Head of caudate nucleus (tissue), 42 donors: ENCODE measurements around the gene CTNNBIP1.
A peak's percentile ranks its signal among the peaks of the same experiment; 100 is the strongest.

Experiments used
- DNase-seq, 42 donors: peaks; one replicate each; pipeline versions ENCODE4 v3.0.0 to v3.0.0-alpha.2; 2020 to 2021; ENCODE audit warnings: mixed read lengths in 7 of 42
- intact Hi-C: fragments of 100-400 bp; cut with DNase I; formaldehyde crosslinking; loops from one replicate; pipeline ENCODE4 v1.15.0; 2022

The CTNNBIP1 gene

DNA sequence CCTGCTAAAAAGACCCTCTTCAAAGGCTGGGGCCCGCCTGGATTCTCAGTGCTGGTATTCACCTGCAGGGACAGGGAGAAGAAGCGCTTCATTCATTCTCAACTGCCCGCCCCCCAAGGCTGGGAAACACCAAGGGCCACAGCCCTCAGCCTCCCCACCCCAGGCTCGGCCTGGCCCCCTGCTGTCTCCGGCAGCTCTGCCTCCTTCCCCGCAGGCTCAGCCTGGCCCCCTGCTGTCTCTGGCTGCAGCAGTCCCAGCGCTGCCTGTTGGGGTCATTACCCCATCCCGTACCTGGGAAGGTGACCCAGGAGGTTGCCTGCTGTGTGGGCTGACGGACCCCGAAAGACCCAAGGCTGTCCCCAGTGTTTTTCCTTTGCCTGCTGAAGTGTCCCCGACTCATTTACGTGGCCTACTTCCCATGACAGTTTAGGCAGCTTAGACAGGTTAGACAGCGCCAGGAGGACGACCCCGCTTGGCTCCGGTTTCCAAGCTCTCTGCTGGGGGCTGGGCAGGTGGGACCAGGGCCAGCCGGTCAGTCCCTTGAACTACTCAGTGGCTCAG is 63.4 kb downstream of the CTNNBIP1 start:
- no peak for DNase-seq
- intact Hi-C loops: no loop called here

DNA sequence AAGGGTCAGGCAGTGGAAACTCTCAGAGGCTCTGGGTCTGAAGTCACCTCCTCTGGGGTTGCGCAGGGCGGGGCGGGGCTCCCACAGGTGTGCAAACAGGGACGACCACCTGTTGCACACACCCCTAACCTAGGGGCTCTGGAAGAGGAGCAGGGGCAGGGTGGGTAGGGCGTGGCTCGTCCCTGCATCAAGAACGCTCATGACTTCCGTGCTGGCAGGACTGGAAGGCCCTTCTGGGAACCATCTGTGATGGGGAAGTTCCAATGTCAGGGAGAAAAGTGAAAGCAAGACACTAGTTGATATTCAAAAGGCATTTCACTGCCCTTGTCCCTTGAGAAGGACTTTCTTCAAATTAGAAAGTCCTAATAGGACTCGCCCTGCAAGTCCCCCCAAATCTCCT is 64.2 kb downstream of the CTNNBIP1 start:
- no peak for DNase-seq
- intact Hi-C loops: no loop called here

- intact Hi-C loops: no loop called here
Observed at GRCh38 chr1:9844756-9845155, 65.3 kb downstream of the CTNNBIP1 start.

DNA sequence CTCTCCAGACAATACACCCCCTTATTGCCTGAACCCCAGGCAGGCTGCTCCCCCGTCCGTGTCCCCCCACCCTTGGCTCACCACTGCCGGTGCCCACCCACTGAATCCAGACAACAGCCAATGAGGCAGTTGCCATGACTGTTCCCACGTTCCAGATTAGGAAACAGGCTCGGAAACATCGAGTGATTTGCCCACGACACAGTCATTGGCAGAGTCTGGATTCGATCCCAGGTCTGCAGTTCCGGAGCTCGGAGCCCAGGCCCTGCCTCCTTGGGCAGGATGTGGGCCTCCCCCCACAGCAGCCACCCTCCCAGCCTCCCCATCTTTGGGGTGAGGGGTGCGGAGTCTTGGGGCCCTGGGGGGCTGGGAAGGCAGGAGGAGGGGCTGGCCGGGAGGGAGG is 66.0 kb downstream of the CTNNBIP1 start:
- DNase-seq: peak in 37 of 42 donors; percentile 37 to 92 (median 65)
- intact Hi-C loops: no loop called here

More at GRCh38 chr1:9844756-9845155, 65.3 kb downstream of the CTNNBIP1 start:
- no peak for DNase-seq

- intact Hi-C loops: no loop called here
- DNase-seq: peak in 1 of 42 donors; percentile 33
Observed at GRCh38 chr1:9843576-9843945, 66.5 kb downstream of the CTNNBIP1 start.

DNA sequence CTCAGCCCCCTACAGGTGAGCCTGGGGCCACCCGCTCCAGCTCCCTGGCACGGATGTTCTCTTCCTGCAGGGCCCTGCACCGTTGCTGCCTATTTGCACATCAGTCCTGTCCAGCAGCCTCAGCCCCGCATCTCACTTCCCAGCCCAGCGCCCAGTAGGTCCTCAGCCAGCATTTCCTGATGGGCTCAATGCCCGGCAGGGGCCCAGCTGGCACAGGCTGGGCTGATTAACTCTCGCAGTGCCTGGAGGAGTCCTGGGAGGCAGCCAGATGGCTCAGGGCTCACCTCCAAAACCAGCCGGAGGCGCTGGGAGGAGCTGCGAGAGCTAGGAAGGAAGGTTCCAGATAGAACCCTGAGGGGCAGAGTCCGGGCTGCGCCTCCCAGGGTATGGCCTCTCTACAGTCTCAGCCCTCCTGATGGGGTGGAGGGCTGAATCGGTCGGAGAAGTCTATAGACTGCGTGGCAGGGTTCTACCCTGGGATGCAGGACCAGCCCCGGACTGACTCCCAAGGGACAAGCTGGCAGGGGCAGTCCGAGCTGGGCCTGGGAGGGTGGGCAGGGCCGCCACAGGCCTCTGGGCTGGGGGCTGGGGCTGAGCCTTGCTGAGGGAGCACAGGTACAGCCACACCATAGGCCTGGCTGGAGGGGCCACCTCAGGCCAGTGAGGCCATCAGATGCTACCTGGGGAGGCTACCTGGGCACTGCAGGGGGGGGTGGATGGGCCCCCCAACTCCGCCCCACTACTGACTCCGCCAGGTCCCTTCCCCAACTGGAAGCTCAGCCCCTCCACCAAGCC is 67.1 kb downstream of the CTNNBIP1 start:
- intact Hi-C loops: no loop called here
- DNase-seq: peak in 5 of 42 donors; percentile 31 to 50 (median 38)

DNA sequence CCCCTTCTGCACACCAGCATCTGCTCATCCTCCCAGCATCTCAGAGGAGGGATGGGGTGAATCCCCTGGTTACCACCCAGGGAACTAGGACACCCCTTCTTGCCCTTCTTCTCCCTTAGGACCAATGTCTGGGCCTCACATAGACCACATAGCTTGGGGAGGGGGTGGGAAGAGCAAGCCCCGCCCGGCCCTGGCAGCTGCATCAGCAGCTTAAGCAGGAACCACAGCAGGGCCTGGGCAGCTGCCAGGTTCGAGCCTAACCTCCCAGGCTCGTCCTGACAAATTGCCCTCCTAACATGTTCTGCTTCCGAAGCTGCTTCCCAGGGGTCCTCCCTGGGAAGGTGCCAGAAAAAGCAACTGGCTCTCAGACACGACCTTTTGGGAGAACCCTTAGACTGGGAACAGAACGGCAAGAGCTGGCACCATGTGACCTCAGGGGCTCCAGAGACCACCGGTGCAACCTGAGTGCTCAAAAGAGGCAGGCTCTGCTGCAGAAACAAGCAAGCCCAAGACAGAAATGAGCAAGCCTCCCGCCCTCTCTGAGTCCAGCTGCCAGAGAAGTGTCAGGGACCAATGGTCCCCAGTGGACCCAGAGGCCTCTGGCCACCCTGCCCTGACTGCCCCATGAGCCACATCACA is 67.9 kb downstream of the CTNNBIP1 start:
- intact Hi-C loops: no loop called here
- peak in 1 of 42 donors; percentile 27 for DNase-seq

GRCh38 chr1:9841460-9841859 is 68.6 kb downstream of the CTNNBIP1 start:
- intact Hi-C loops: no loop called here
- peak in 1 of 42 donors; percentile 20 for DNase-seq

- DNase-seq: peak in 3 of 42 donors; percentile 7 to 23 (median 20)
Observed at GRCh38 chr1:9840176-9840575, 69.9 kb downstream of the CTNNBIP1 start.

GRCh38 chr1:9838946-9839345 is 71.1 kb downstream of the CTNNBIP1 start:
- peak in 20 of 42 donors; percentile 17 to 71 (median 52) for DNase-seq
- intact Hi-C loops: no loop called here

More at GRCh38 chr1:9840176-9840575, 69.9 kb downstream of the CTNNBIP1 start:
- intact Hi-C loops: no loop called here

DNA sequence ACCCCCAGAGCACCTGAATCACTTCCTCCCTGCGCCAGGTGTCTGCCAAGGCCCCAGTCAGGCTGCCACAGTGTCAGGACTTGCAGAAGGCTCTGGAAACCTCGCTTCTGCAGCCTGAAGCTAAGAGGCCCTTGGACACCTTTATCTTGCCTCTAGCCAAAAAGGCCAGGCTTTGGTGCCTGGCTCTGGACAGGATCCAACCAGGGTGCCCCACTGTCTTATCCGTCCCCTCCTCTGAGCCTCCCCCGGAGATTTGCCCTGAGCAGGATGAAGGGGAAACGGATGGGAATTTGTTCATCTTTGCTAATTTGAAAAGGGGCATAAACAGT is 73.5 kb downstream of the CTNNBIP1 start:
- DNase-seq: peak in 3 of 42 donors; percentile 9 to 30 (median 26)
- intact Hi-C loops: no loop called here

DNA sequence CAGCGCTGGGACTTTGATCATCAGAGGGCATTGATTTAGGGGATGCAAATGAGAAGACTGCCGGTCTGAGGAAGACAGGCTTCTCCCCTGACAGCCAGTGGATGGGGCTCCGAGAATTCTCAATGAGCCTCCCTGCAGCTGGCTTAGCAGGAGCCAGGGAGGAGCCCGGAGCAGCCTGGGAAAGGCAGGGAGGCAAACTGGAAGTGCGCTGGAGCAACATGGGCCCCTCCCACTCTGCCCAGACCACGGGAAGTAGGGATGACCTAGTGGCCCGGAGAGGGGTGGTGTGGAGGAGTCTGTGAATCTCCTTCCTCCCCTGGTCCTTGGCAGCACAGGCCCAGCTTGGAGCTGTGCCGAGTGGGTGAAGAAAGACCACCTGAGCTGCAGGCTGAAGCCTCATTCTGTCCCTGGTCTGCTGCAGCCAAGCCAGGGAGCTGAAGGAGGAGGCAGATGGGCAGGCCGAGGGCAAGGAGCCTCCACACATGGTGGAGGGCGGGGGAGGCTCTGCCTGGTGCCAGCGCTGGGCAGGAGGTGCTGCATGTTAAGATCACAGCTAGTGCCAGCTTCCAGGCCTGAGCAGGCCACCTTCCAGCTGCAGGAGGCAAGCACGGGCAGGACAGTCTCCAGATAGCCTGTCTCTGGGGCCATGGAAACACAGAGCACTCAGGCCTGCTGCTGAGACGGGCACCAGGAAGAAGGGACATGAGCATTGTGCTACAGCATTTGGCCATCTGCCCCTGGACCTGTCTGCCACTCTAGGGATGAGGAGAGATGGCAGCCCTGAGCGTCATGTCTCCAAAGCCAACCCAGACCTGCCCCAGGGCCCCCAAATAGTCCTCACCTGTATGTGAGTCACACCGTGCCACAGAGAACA is 74.1 kb downstream of the CTNNBIP1 start:
- intact Hi-C loops: no loop called here
- DNase-seq: peak in 18 of 42 donors; percentile 9 to 63 (median 47)

DNA sequence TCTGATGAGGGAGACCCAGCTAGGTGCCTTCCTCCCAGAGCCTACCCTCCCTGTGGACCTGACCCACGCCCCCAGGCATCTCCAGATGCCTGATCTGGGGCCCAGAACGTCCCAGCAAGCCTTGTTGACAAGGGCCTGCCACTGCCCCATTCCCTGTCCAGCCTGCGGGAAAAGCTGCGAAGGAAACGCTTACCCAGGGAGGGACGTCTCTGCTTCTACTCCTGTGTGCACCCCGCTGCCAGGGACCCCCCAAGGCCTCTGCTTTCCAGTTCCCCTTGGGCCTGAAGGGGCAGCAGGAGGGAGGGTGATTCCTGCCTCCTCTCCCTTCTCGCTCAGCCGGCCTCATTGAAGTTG is 74.7 kb downstream of the CTNNBIP1 start:
- peak in 3 of 42 donors; percentile 15 to 39 (median 23) for DNase-seq
- intact Hi-C loops: no loop called here

GRCh38 chr1:9833632-9834031 is 76.4 kb downstream of the CTNNBIP1 start:
- intact Hi-C loops: no loop called here
- peak in 1 of 42 donors; percentile 1 for DNase-seq

DNA sequence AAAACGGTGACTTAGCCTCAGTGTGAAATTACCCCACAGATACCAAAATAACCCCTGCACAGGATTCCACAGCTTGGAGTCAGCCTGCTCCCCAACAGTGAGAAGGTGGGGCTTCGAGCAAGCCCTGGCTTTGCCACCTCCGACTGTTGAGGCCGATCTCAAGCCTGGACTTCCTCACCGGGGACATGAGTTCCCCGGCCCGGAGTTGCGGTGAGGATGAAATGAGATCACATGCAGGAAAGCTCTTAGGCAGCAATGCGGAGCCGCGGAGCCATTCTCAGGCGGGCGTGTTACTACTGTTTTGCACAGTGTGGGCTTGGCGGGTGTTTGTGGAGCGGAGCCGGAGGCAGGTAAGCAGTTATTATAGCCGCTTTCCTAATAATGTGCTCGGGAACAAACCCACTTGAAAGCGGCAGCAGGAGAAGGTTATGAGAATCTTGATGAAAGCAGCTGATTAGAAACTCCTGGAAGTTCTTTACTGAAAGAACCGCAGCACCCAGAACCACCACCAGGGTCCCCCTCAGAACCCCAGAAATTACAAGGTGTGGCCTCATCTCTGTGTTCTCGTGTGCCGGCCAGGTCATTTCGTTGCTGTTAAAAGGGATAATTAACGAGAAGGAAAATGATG is 82.4 kb downstream of the CTNNBIP1 start:
- intact Hi-C loops: no loop called here
- peak in 13 of 42 donors; percentile 12 to 69 (median 43) for DNase-seq

GRCh38 chr1:9826616-9827015 is 83.5 kb downstream of the CTNNBIP1 start:
- intact Hi-C loops: no loop called here
- DNase-seq: peak in 1 of 42 donors; percentile 10

DNA sequence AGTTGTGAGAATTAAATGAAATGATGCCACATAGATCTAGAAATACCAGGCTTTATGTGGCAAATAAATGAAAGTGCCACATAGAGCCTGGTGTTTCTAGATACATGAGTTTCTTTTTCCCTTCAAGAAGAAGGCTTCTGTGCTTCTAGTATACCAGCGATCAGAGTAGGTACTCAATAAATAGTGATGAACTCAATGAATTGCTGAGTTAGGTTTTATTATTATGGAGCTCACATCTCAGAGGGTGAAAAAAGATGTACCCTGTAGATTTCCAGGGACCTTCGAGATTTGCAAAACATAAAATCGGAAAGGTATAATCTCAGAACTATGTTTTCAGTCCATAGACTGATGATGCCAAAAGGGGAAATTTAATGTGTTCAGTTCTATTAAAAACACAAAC is 84.0 kb downstream of the CTNNBIP1 start:
- intact Hi-C loops: no loop called here
- DNase-seq: no peak

DNA sequence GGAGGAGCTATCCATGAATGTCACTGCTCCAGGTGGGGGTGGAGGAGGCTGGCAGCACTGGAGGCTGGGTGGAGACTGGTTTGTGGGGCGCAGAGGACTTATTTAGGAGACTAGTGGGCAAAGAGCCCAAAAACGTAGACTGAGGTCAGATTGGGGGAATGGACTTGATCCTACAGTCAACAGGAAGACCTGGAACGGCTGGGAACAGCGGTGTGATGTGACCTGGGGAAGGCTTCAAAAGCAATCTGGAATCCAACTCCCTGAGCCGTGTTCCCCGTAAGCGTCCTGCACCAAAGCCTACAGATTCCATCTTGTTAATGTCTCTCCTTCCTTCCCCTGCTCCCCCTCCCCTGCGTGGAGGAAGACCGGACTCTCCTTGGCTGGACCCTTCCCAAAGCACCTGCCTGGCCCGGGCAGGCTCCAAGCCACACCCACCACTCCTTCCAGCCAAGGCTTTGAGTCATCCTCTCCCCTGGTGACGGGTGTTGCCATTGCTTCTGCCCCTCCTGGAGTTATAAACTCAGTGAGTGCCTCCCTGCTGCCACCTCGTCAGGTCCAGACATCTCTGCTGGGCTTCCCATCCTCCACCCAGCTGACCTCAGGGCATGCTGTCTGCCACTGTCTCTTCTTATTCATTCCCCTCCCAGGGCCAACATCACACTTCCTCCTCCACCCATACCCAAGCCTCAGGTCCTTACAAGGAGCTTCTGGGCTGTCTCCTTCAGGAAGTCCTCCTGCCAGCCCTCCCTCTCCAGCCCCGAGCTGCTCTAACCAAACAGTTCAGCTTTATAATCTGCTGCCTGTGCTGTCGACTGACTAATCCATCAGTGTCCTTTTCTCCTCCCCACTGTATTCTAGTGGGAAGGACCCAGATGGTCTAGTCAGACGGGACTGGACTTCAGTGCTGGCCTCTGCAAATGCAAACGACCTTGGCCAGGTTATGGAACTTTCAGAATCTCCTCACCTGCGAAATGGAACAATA is 84.7 kb downstream of the CTNNBIP1 start:
- intact Hi-C loops: no loop called here
- DNase-seq: peak in 9 of 42 donors; percentile 22 to 69 (median 43)
